ENCODE data around the gene ATE1. TPM values are rescaled to one million over a fixed set of nuclear protein-coding genes. Genes with fewer than 3 reads are reported as not detected.

The ATE1 gene
- total RNA-seq, 3 donors from 2014 or later (not counting 1 experiment from before 2014, with no cell fraction given) = 30.4 to 40.6 (median 30.5) TPM

GRCh38 chr10:121900443-121901174 lies 27.2 kb downstream of the ATE1 start:
- TF ChIP-seq CTCF (IDR thresholded peaks at IDR 0.05) = peak; percentile 73
- intact Hi-C loops (cut with micrococcal nuclease) = loop anchor here (1.0 kb wide), 1 partner anchor 957 kb away; no protein-coding TSS in a partner anchor

GRCh38 chr10:121899727-121900126 lies 28.1 kb downstream of the ATE1 start:
- Histone ChIP-seq H3K36me3 (ENCODE audit: control insufficient read depth, insufficient read depth, low read length) (peaks cover 22% of the 10 kb centered on the region), H3K27me3 (ENCODE audit: control insufficient read depth, insufficient read depth, low read length) (no peaks in the 10 kb centered on the region), H3K27ac (ENCODE audit: low read length) (no peak overlapping the region), H3K4me1 (ENCODE audit: control insufficient read depth, insufficient read depth, low read length) (no peaks in the 10 kb centered on the region), H3K9me3 (ENCODE audit: control insufficient read depth, insufficient read depth, low read length) (no peaks in the 10 kb centered on the region), H3K4me3 (ENCODE audit: low read length) (no peak overlapping the region)
- H3K27ac Mint-ChIP-seq = no peak overlapping the region
- ATAC-seq (no peak), DNase-seq (no peak)
- peaks cover 17% of the 10 kb centered on the region for H3K36me3 Mint-ChIP-seq
- peaks cover 5 to 6% of the 10 kb centered on the region in 2 donors for H3K4me1 Mint-ChIP-seq
- WGBS (ENCODE audit: insufficient coverage) = 96% methylated on average over 4 of the region's 4 CpGs
- TF ChIP-seq CTCF (IDR thresholded peaks at IDR 0.05) = no peak
- no peak overlapping the region for H3K4me3 Mint-ChIP-seq
- H3K9me3 Mint-ChIP-seq = no peaks in the 10 kb centered on the region
- H3K27me3 Mint-ChIP-seq (ENCODE audit: low read depth in 2 of 2) = no peaks in the 10 kb centered on the region
- intact Hi-C loops (cut with micrococcal nuclease) = loop anchor here (1.0 kb wide), 1 partner anchor 956 kb away; no protein-coding TSS in a partner anchor

More at GRCh38 chr10:121900443-121901174, 27.2 kb downstream of the ATE1 start:
- Mint-ChIP-seq H3K4me3 (no peak overlapping the region), H3K27ac (peak overlapping the region in 1 of 2 donors; percentile 48), H3K27me3 (ENCODE audit: low read depth in 2 of 2) (no peaks in the 10 kb centered on the region), H3K9me3 (no peaks in the 10 kb centered on the region), H3K36me3 (peaks cover 17% of the 10 kb centered on the region), H3K4me1 (peaks cover 5 to 6% of the 10 kb centered on the region in 2 donors)
- H3K36me3 ChIP-seq (ENCODE audit: control insufficient read depth, insufficient read depth, low read length) = peaks cover 22% of the 10 kb centered on the region
- no peak overlapping the region for H3K27ac ChIP-seq (ENCODE audit: low read length)
- peak in 1 of 2 donors; percentile 68 for DNase-seq
- WGBS (ENCODE audit: insufficient coverage) = 63% methylated on average over 9 of the region's 10 CpGs
- H3K4me1 ChIP-seq (ENCODE audit: control insufficient read depth, insufficient read depth, low read length) = no peaks in the 10 kb centered on the region
- H3K27me3 ChIP-seq (ENCODE audit: control insufficient read depth, insufficient read depth, low read length) = no peaks in the 10 kb centered on the region
- ATAC-seq = peak; percentile 73 to 78 (median 77)
- H3K4me3 ChIP-seq (ENCODE audit: low read length) = no peak overlapping the region
- no peaks in the 10 kb centered on the region for H3K9me3 ChIP-seq (ENCODE audit: control insufficient read depth, insufficient read depth, low read length)

- Mint-ChIP-seq H3K4me1 (no peaks in the 10 kb centered on the region), H3K27ac (no peak overlapping the region), H3K27me3 (ENCODE audit: low read depth in 2 of 2) (no peaks in the 10 kb centered on the region), H3K9me3 (no peaks in the 10 kb centered on the region), H3K36me3 (no peaks in the 10 kb centered on the region), H3K4me3 (no peak overlapping the region)
- H3K27me3 ChIP-seq (ENCODE audit: control insufficient read depth, insufficient read depth, low read length) = no peaks in the 10 kb centered on the region
- H3K27ac ChIP-seq (ENCODE audit: low read length) = no peak overlapping the region
- intact Hi-C loops (cut with micrococcal nuclease) = no loop called here
- no peak for DNase-seq
- 97% methylated on average over 3 of the region's 5 CpGs for WGBS (ENCODE audit: insufficient coverage)
- peaks cover 13% of the 10 kb centered on the region for H3K36me3 ChIP-seq (ENCODE audit: control insufficient read depth, insufficient read depth, low read length)
- no peak overlapping the region for H3K4me3 ChIP-seq (ENCODE audit: low read length)
- H3K4me1 ChIP-seq (ENCODE audit: control insufficient read depth, insufficient read depth, low read length) = no peaks in the 10 kb centered on the region
- no peaks in the 10 kb centered on the region for H3K9me3 ChIP-seq (ENCODE audit: control insufficient read depth, insufficient read depth, low read length)
- ATAC-seq = no peak
- no peak for TF ChIP-seq CTCF (IDR thresholded peaks at IDR 0.05)
These were observed 36.7 kb downstream of the ATE1 start for GRCh38 chr10:121891103-121891502.
